GM23338 (cell line): ENCODE data around the gene STARD3. TPM values are rescaled to one million over a fixed set of nuclear protein-coding genes. Genes with fewer than 3 reads are reported as not detected.

ENCODE experiments used
- ATAC-seq: fragments of 200-7000 bp; cut with Tn5 transposase; 3 replicates; pipeline ENCODE4 v1.9.1; 2020
- DNase-seq: peaks from one replicate; pipeline ENCODE4 v3.0.0-alpha.2; 2015; ENCODE audit warnings: low spot score
- H2AFZ ChIP-seq: fragments of 200-600 bp; sonication (generic); 2 replicates; pipeline ENCODE4 v1.8.0; 2016; ENCODE audit warnings: antibody characterized with exemption, mild to moderate bottlenecking, moderate library complexity
- H3F3A ChIP-seq: fragments of 200-600 bp; sonication (generic); replicated peaks from 2 replicates; pipeline ENCODE4 v1.8.0; 2017; ENCODE audit warnings: antibody characterized with exemption, mixed run types, low read depth
- H3K27ac ChIP-seq: fragments of 200-600 bp; sonication (generic); 2 replicates; pipeline ENCODE4 v1.6.1; 2016; ENCODE audit warnings: low read depth
- H3K27me3 ChIP-seq: fragments of 200-600 bp; sonication (generic); 2 replicates; pipeline ENCODE4 v1.8.0; 2016; ENCODE audit warnings: mild to moderate bottlenecking, mixed run types, moderate library complexity; ENCODE audit not compliant: insufficient read depth
- H3K36me3 ChIP-seq: fragments of 200-600 bp; sonication (generic); 2 replicates; pipeline ENCODE4 v1.8.0; 2016; ENCODE audit warnings: mild to moderate bottlenecking; ENCODE audit not compliant: insufficient read depth
- H3K4me1 ChIP-seq: fragments of 200-600 bp; sonication (generic); 2 replicates; pipeline ENCODE4 v1.8.0; 2016; ENCODE audit warnings: mild to moderate bottlenecking, moderate library complexity; ENCODE audit not compliant: insufficient read depth
- H3K4me2 ChIP-seq: fragments of 200-600 bp; sonication (generic); 2 replicates; pipeline ENCODE4 v1.7.1; 2017; ENCODE audit warnings: mixed run types
- H3K4me3 ChIP-seq: fragments of 200-600 bp; sonication (generic); 2 replicates; pipeline ENCODE4 v1.6.1; 2016; ENCODE audit warnings: mixed run types
- H3K79me2 ChIP-seq: fragments of 200-600 bp; sonication (generic); replicated peaks from 2 replicates; pipeline ENCODE4 v1.8.0; 2017; ENCODE audit warnings: mild to moderate bottlenecking; ENCODE audit not compliant: insufficient read depth
- H3K9me2 ChIP-seq: fragments of 200-600 bp; sonication (generic); 2 replicates; pipeline ENCODE4 v1.8.0; 2017; ENCODE audit not compliant: insufficient read depth
- H4K20me1 ChIP-seq: fragments of 200-600 bp; sonication (generic); replicated peaks from 2 replicates; pipeline ENCODE4 v1.8.0; 2017; ENCODE audit warnings: mild to moderate bottlenecking; ENCODE audit not compliant: insufficient read depth
- H3K27ac Mint-ChIP-seq: 2 replicates; pipeline ENCODE4 v1.8.0; 2020; ENCODE audit warnings: inconsistent platforms, mild to moderate bottlenecking, moderate library complexity, mixed read lengths
- H3K27me3 Mint-ChIP-seq: 3 replicates; pipeline ENCODE4 v1.8.0; 2022; ENCODE audit warnings: low read depth, mild to moderate bottlenecking, moderate library complexity, mixed read lengths, inconsistent platforms; ENCODE audit not compliant: insufficient read depth, poor library complexity
- H3K36me3 Mint-ChIP-seq: 3 replicates; pipeline ENCODE4 v1.8.0; 2021; ENCODE audit warnings: low read depth, mild to moderate bottlenecking, inconsistent platforms, moderate library complexity, mixed read lengths
- H3K4me1 Mint-ChIP-seq: 3 replicates; pipeline ENCODE4 v1.8.0; 2020; ENCODE audit warnings: mild to moderate bottlenecking, inconsistent platforms, mixed read lengths
- H3K4me3 Mint-ChIP-seq: 3 replicates; pipeline ENCODE4 v1.8.0; 2021; ENCODE audit warnings: moderate library complexity, mild to moderate bottlenecking, inconsistent platforms, mixed read lengths
- H3K9me3 Mint-ChIP-seq: 3 replicates; pipeline ENCODE4 v1.8.0; 2020; ENCODE audit warnings: moderate library complexity, mild to moderate bottlenecking, inconsistent platforms, mixed read lengths
- EZH2 ChIP-seq: fragments of 200-600 bp; sonication (generic); IDR thresholded peaks from one replicate; pipeline ENCODE4 v1.8.0; 2017; ENCODE audit warnings: antibody characterized with exemption, mild to moderate bottlenecking, low read depth; ENCODE audit not compliant: unreplicated experiment
- EZH2phosphoT487 ChIP-seq: fragments of 200-600 bp; sonication (generic); IDR thresholded peaks from one replicate; pipeline ENCODE4 v1.8.1; 2018; ENCODE audit warnings: antibody characterized with exemption; ENCODE audit not compliant: unreplicated experiment
- JUNB ChIP-seq: IDR thresholded peaks from one replicate; pipeline ENCODE4 v1.6.1; 2016; ENCODE audit warnings: antibody characterized with exemption; ENCODE audit not compliant: unreplicated experiment
- NANOG ChIP-seq: IDR thresholded peaks from 2 replicates; pipeline ENCODE4 v1.6.1; 2016; ENCODE audit warnings: antibody characterized with exemption, borderline replicate concordance
- POLR2AphosphoS5 ChIP-seq: IDR thresholded peaks from 2 replicates; pipeline ENCODE4 v1.6.1; 2016; ENCODE audit warnings: antibody characterized with exemption, low read depth
- ZNF114 ChIP-seq: fragments of 250-450 bp; sonication (Bioruptor Pico); IDR thresholded peaks from 2 replicates; pipeline ENCODE4 v1.5.0; 2020; ENCODE audit warnings: mild to moderate bottlenecking, moderate library complexity
- ZNF331 ChIP-seq: fragments of 250-450 bp; sonication (Bioruptor Pico); IDR thresholded peaks from 2 replicates; pipeline ENCODE4 v1.5.0; 2020; ENCODE audit warnings: low read depth, mild to moderate bottlenecking, moderate library complexity
- polyA plus RNA-seq: library from polyadenylated mRNA; unstranded; fragments of >200 nt; fragmentation: Nextera tagmentation; extraction: Ambion mirVana; gene quantifications from 2 replicates; pipeline ENCODE4 v1.2.1, GENCODE V29; 2016
- total RNA-seq: library from RNA; depleted of rRNA; stranded (reverse); fragments of >200 nt; shearing (Covaris generic); gene quantifications from 2 replicates; pipeline ENCODE4 v1.2.3, GENCODE V29; 2014
- TF ChIP-seq, protein P1 (sequence below), 2 experiments: fragments of 200-600 bp in 1 of 2; sonication (generic) in 1 of 2; conservative IDR thresholded peaks; 2 replicates each; pipeline versions ENCODE4 v1.5.1 to v1.6.1; 2016 to 2017; ENCODE audit warnings: antibody characterized with exemption in 2 of 2, low read depth in 2 of 2, mild to moderate bottlenecking in 2 of 2, moderate library complexity in 1 of 2
- TF ChIP-seq, protein P2 (sequence below): fragments of 250-450 bp; sonication (Bioruptor Pico); IDR thresholded peaks from 2 replicates; pipeline ENCODE4 v1.5.0; 2020; ENCODE audit warnings: mild to moderate bottlenecking, moderate library complexity
- TF ChIP-seq, protein P3 (sequence below): IDR thresholded peaks from 2 replicates; pipeline ENCODE4 v1.6.1; 2016; ENCODE audit warnings: antibody characterized with exemption

Gene STARD3
- total and polyA plus RNA-seq, 2 experiments from 2014 or later, result 26.4 to 53.3 TPM

DNA sequence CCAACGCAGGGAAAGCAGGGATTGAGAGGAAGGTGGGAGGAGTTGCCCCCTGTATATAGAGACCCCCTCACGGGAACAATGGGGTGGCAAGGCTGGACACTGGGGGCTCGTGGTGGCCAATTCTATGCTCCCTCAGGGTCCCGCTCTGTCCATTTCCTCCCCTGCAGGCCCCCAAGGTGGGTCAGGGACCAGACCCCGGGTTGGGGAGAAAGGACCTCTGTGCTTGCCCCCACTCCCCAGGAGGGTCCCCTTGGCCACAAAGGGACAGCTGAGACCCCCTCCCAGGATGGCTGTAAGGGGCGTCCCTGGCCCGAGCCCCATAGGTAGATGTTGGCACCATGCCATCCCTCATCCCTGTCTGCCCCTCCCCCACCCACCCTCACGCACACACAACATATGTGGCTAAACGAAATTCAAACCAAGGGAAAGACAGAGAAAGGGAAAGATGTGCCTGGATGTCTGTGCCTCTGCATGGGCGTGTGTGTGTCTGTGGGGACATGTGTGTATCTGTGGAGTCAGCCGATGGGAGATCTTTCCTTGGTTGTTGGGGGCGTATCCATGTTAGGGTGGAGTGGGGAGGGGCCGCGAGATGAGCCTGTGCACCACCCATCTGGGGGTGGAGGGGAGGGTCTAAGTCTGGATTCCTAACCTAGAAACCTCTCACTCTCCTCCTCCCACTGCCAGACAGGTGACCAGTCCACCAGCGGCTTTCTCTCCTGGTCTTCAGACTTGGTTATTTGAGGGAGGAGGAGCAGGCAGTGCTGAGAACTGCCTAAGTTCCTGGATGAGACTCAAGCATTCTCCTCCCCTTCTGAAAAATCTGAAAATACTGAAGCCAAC is 28.6 kb upstream of the STARD3 start:
- Histone ChIP-seq H2AFZ (no peak overlapping the region), H3K4me2 (no peak overlapping the region), H3K4me3 (no peak overlapping the region), H3F3A (peaks cover 14% of the 10 kb centered on the region), H3K27ac (no peak overlapping the region), H3K27me3 (peaks cover 97% of the 10 kb centered on the region), H3K9me2 (no peaks in the 10 kb centered on the region), H3K79me2 (no peaks in the 10 kb centered on the region), H3K36me3 (no peaks in the 10 kb centered on the region), H3K4me1 (peaks cover 19% of the 10 kb centered on the region), H4K20me1 (no peaks in the 10 kb centered on the region; the same call in 1 of the 2 replicates)
- Mint-ChIP-seq H3K36me3 (no peaks in the 10 kb centered on the region), H3K27me3 (peaks cover 83% of the 10 kb centered on the region), H3K4me1 (peaks cover 24% of the 10 kb centered on the region), H3K9me3 (no peaks in the 10 kb centered on the region; the same call in 2 of the 3 replicates), H3K27ac (no peak overlapping the region), H3K4me3 (peak overlapping the region; percentile 34)
- peak; percentile 53 for TF ChIP-seq EZH2
- TF ChIP-seq JUNB, result no peak
- DNase-seq (no peak), ATAC-seq (no peak)

DNA sequence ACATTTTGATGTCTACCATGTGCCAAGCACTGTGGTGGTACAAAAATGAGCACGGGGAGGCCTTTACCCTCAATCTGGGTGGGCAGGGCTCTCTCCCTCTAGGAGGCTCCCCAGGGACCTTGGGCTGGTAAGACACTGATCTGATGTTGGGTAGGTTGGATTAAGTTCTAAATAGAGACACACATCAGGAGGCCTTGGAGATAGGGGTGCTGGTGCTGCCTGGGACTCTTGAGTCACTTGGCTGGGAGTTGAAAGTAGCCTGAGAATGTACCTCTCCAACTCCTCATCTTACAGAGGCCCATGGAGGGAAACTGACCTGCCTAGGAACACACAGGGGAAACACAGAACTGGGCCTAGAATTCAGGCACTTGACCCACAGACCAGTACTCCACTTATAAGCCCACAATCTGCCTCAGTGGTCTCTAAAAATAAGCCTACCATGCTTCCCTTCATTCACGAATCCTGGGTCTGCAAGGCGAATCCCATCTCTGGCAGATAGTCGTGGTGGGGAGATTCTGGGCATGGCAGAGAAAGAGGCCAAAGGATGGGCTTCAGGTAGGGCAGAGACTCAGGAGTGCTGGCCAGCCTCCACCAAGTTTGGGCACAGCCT is 27.4 kb upstream of the STARD3 start:
- DNase-seq (no peak), ATAC-seq (no peak)
- Histone ChIP-seq H3K4me1 (peaks cover 14% of the 10 kb centered on the region), H3K27me3 (peaks cover 93% of the 10 kb centered on the region), H3K36me3 (no peaks in the 10 kb centered on the region), H4K20me1 (no peaks in the 10 kb centered on the region; the same call in 1 of the 2 replicates), H2AFZ (no peak overlapping the region), H3F3A (0 out of 2 replicates have a peak, but pooled peaks cover 10% of the 10 kb centered on the region), H3K4me2 (no peak overlapping the region), H3K27ac (no peak overlapping the region), H3K4me3 (no peak overlapping the region), H3K9me2 (no peaks in the 10 kb centered on the region), H3K79me2 (no peaks in the 10 kb centered on the region)
- Mint-ChIP-seq H3K4me3 (no peak overlapping the region), H3K27me3 (peaks cover 79% of the 10 kb centered on the region), H3K9me3 (no peaks in the 10 kb centered on the region; the same call in 2 of the 3 replicates), H3K27ac (no peak overlapping the region), H3K4me1 (peaks cover 21% of the 10 kb centered on the region), H3K36me3 (no peaks in the 10 kb centered on the region; the same call in 2 of the 3 replicates)
- TF ChIP-seq, protein P1, sequence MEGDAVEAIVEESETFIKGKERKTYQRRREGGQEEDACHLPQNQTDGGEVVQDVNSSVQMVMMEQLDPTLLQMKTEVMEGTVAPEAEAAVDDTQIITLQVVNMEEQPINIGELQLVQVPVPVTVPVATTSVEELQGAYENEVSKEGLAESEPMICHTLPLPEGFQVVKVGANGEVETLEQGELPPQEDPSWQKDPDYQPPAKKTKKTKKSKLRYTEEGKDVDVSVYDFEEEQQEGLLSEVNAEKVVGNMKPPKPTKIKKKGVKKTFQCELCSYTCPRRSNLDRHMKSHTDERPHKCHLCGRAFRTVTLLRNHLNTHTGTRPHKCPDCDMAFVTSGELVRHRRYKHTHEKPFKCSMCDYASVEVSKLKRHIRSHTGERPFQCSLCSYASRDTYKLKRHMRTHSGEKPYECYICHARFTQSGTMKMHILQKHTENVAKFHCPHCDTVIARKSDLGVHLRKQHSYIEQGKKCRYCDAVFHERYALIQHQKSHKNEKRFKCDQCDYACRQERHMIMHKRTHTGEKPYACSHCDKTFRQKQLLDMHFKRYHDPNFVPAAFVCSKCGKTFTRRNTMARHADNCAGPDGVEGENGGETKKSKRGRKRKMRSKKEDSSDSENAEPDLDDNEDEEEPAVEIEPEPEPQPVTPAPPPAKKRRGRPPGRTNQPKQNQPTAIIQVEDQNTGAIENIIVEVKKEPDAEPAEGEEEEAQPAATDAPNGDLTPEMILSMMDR (conservative IDR thresholded peaks at IDR 0.05; ENCODE audit: low read depth in 2 of 2), result no peak
- no peak for TF ChIP-seq JUNB
- TF ChIP-seq, protein P2, sequence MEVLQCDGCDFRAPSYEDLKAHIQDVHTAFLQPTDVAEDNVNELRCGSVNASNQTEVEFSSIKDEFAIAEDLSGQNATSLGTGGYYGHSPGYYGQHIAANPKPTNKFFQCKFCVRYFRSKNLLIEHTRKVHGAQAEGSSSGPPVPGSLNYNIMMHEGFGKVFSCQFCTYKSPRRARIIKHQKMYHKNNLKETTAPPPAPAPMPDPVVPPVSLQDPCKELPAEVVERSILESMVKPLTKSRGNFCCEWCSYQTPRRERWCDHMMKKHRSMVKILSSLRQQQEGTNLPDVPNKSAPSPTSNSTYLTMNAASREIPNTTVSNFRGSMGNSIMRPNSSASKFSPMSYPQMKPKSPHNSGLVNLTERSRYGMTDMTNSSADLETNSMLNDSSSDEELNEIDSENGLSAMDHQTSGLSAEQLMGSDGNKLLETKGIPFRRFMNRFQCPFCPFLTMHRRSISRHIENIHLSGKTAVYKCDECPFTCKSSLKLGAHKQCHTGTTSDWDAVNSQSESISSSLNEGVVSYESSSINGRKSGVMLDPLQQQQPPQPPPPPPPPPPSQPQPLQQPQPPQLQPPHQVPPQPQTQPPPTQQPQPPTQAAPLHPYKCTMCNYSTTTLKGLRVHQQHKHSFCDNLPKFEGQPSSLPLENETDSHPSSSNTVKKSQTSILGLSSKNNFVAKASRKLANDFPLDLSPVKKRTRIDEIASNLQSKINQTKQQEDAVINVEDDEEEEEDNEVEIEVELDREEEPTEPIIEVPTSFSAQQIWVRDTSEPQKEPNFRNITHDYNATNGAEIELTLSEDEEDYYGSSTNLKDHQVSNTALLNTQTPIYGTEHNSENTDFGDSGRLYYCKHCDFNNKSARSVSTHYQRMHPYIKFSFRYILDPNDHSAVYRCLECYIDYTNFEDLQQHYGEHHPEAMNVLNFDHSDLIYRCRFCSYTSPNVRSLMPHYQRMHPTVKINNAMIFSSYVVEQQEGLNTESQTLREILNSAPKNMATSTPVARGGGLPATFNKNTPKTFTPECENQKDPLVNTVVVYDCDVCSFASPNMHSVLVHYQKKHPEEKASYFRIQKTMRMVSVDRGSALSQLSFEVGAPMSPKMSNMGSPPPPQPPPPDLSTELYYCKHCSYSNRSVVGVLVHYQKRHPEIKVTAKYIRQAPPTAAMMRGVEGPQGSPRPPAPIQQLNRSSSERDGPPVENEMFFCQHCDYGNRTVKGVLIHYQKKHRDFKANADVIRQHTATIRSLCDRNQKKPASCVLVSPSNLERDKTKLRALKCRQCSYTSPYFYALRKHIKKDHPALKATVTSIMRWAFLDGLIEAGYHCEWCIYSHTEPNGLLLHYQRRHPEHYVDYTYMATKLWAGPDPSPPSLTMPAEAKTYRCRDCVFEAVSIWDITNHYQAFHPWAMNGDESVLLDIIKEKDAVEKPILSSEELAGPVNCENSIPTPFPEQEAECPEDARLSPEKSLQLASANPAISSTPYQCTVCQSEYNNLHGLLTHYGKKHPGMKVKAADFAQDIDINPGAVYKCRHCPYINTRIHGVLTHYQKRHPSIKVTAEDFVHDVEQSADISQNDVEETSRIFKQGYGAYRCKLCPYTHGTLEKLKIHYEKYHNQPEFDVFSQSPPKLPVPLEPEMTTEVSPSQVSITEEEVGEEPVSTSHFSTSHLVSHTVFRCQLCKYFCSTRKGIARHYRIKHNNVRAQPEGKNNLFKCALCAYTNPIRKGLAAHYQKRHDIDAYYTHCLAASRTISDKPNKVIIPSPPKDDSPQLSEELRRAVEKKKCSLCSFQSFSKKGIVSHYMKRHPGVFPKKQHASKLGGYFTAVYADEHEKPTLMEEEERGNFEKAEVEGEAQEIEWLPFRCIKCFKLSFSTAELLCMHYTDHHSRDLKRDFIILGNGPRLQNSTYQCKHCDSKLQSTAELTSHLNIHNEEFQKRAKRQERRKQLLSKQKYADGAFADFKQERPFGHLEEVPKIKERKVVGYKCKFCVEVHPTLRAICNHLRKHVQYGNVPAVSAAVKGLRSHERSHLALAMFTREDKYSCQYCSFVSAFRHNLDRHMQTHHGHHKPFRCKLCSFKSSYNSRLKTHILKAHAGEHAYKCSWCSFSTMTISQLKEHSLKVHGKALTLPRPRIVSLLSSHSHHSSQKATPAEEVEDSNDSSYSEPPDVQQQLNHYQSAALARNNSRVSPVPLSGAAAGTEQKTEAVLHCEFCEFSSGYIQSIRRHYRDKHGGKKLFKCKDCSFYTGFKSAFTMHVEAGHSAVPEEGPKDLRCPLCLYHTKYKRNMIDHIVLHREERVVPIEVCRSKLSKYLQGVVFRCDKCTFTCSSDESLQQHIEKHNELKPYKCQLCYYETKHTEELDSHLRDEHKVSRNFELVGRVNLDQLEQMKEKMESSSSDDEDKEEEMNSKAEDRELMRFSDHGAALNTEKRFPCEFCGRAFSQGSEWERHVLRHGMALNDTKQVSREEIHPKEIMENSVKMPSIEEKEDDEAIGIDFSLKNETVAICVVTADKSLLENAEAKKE, result no peak
- TF ChIP-seq ZNF114 (CRISPR knock-in tag), result no peak
- no peak for TF ChIP-seq POLR2AphosphoS5
- no peak for TF ChIP-seq NANOG
- TF ChIP-seq, protein P3, sequence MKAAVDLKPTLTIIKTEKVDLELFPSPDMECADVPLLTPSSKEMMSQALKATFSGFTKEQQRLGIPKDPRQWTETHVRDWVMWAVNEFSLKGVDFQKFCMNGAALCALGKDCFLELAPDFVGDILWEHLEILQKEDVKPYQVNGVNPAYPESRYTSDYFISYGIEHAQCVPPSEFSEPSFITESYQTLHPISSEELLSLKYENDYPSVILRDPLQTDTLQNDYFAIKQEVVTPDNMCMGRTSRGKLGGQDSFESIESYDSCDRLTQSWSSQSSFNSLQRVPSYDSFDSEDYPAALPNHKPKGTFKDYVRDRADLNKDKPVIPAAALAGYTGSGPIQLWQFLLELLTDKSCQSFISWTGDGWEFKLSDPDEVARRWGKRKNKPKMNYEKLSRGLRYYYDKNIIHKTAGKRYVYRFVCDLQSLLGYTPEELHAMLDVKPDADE, result no peak
- no peak for TF ChIP-seq EZH2phosphoT487
- no peak for TF ChIP-seq ZNF331 (CRISPR knock-in tag)
